ENCODE results near the gene TTC33.

DNA sequence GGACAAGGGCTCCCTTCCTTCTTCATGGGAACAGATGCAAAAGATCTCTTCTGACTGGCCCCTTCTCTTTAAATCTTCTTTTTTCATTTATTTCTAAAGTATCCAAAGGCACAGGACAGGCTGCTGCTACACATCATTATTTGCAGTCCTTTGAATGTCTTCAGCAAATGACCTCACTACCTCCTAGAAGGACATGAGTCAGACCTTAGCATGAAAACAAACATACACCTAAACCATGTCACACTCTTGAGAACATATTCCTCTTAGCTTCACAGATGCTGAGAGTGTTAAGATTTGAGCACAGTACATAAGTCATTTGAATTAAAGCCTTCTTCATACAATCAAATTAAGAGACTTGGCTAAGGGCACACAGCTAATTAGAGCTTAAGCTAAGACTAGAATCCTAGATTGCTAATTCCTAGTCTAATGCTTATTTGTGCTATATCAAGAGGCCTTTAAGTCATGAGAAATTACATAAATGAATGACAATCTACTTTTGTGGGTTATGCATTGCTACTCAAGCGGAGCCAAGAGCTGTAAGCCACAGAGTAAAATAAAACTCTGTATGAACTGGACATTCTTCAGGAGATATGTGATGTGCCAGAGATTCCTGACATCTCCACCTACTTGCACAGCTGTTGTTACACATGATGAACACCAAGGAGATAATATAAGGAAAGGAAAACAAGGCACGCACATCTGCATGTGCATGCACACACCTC lies 185.2 kb downstream of the TTC33 start:
- no peak for TF ChIP-seq EP300 (IDR thresholded peaks at IDR 0.05; ENCODE audit: low read depth)
- TF ChIP-seq, protein P1, sequence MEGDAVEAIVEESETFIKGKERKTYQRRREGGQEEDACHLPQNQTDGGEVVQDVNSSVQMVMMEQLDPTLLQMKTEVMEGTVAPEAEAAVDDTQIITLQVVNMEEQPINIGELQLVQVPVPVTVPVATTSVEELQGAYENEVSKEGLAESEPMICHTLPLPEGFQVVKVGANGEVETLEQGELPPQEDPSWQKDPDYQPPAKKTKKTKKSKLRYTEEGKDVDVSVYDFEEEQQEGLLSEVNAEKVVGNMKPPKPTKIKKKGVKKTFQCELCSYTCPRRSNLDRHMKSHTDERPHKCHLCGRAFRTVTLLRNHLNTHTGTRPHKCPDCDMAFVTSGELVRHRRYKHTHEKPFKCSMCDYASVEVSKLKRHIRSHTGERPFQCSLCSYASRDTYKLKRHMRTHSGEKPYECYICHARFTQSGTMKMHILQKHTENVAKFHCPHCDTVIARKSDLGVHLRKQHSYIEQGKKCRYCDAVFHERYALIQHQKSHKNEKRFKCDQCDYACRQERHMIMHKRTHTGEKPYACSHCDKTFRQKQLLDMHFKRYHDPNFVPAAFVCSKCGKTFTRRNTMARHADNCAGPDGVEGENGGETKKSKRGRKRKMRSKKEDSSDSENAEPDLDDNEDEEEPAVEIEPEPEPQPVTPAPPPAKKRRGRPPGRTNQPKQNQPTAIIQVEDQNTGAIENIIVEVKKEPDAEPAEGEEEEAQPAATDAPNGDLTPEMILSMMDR (IDR thresholded peaks at IDR 0.05), result no peak
- TF ChIP-seq POLR2AphosphoS5 (IDR thresholded peaks at IDR 0.05), result no peak
- no peak for TF ChIP-seq POLR2A (IDR thresholded peaks at IDR 0.05)
